ENCODE measurements around the gene GALM.
"Not testable (repeated sequence)": the region's sequence is repeated elsewhere in the genome, so short reads cannot be mapped to it uniquely, and the experiment has no call there.

The GALM gene

DNA sequence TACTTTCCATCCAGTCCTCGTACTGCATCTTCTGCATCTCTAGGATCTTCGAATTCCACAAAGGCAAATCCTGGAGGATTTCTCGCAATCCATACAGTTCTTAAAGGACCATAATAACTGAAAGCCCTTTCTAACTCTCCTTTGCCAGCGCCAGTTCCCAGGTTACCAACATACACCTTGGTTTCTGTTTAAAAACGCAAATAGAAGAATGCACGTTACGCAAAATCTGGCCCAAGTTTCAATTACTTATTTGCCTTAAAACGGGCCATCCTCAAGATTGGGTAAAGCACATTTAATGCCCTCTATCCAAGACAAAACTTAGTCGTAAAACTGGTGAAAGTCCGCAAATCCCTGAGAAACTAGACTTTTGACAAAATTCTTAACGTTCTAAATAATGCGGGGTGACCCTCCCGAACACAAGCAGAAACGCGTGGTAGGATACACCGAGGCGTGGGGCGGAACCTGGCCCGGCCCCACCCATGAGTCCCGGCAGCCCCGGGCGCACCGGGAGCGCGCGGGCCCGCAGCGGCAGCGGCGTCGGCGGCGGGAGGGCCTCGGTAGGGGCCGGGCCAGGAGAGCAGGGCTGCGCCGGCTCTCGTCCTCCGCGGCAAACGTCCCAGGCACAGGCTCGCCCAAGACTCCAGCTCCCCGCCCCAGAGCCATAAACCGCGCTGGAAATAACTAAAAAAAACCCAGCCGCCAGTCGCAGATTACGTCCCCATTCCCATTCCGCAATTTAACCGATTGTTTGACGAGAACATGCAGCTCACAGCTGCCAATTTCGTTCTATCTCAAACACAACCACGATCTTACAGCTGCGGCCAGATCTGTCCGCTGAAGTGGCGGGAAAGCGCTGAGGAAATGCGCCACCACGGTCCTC lies 84.3 kb downstream of the GALM start:
- Mint-ChIP-seq H3K4me3 (peak overlapping the region; percentile 99), H3K36me3 (ENCODE audit: low read depth) (peaks cover 55% of the 10 kb centered on the region), H3K4me1 (ENCODE audit: low read depth) (peaks cover 52% of the 10 kb centered on the region), H3K9me3 (no peaks in the 10 kb centered on the region), H3K27me3 (ENCODE audit: low read depth) (peaks cover 4% of the 10 kb centered on the region), H3K27ac (peak overlapping the region; percentile 100)
- DNase-seq (ENCODE audit: low spot score): peak; percentile 51

DNA sequence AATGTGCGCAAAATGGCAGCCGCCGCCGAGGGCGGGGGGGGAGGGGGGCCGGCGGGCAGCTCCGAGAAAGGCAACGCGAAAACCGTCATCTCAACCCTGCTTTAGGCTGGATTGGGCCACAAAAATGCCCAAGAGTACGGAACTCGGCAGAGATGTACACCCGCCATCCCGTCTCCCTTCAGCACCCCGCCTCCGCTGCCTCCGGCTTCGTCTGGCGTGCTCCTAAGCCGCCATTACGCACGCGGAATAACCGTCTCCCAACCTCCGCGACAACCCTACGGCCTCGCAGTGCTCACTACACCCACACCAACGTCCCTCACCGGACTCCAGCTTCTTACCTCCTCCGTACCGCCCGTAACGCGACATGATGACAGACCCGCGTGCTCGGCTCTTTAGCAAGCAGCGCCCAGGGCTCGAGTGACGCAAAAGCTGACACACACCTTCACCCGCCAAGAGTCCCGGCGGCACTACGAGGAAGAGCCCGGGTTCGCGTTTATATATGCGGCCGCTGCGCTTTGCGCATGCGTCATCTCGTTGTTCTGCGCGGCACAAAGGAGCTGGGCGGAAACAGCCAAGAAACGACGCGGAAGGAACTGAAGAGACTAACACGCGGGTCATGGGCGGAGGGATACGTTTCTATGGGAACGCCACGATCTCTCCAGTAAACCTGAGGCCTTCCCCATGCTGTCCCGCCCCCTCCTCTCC lies 85.1 kb downstream of the GALM start, which contains the start of gene SRSF7:
Gene SRSF7, minus strand, starts transcription at position 471 of the 705 bp plus-strand sequence. Its CDS starts 105 bp downstream, at position 366.
- H3K4me1 Mint-ChIP-seq (ENCODE audit: low read depth): peaks cover 44% of the 10 kb centered on the region
- H3K36me3 Mint-ChIP-seq (ENCODE audit: low read depth): peaks cover 47% of the 10 kb centered on the region
- peaks cover 4% of the 10 kb centered on the region for H3K27me3 Mint-ChIP-seq (ENCODE audit: low read depth)
- H3K4me3 Mint-ChIP-seq: peak within 1 kb of the TSS; percentile 99
- H3K27ac Mint-ChIP-seq: peak within 1 kb of the TSS; percentile 100
- H3K9me3 Mint-ChIP-seq: no peaks in the 10 kb centered on the region
- DNase-seq (ENCODE audit: low spot score): peak; percentile 95

DNA sequence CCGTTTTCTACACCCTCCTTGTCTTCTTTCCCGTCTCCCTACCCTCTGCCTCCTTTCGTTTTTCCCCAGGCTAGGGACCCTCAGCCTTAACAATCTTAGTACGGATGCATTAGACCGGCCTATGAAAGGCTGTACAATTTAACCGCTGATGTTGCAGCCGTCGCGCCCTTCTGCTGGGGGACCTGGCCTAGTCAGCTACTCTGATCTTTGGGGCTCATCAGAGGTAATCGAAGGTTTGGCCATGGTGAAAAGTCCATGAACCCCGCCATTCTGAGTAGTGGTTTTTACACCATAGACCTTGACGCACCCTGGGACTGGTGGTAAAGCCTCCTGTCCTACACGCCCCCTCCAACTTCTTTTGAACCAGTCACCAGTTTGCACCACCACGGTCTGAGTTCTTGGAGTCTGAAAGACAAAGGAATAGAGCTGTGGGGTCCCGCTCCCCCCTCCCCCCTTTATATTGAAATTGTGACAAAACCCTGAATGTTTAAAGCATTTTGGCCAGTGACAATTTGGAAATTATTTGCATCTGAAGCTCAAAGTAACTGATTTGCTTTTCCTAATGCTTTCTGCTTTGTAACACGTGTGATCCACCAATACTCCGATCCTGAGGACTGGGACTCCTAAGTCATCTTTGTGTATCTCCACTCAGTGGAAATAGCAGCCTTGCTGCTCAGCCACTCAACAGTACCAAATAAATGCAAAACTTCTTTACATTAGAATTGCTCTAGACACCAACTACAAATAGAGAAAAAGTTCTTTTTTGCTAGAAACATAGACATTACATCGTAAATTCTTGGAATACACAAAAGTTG lies 85.9 kb downstream of the GALM start:
- Mint-ChIP-seq H3K27me3 (ENCODE audit: low read depth) (peaks cover 4% of the 10 kb centered on the region), H3K36me3 (ENCODE audit: low read depth) (peaks cover 39% of the 10 kb centered on the region), H3K27ac (peak overlapping the region; percentile 100), H3K4me3 (peak overlapping the region; percentile 99), H3K4me1 (ENCODE audit: low read depth) (peaks cover 37% of the 10 kb centered on the region), H3K9me3 (no peaks in the 10 kb centered on the region)
- DNase-seq (ENCODE audit: low spot score): no peak

DNA sequence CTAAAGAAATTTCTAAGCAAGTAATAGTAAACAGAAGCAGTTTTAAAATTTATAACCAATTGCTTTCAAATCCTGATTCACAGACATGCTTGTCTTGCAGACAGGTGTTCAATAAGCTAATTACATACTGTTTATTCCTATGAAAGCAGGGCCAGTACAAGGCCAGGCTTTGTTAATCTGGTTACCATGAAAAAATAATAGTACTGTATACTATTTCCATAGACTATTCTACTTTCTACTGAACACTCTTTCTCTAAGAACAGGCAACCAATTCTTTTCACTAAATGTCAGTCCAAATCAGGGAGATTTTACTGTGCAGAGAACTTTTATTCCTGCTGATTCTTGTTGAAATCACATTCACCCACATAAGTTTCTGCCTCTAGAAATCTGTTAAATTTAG lies 88.1 kb downstream of the GALM start:
- Mint-ChIP-seq H3K36me3 (ENCODE audit: low read depth) (peaks cover 18% of the 10 kb centered on the region), H3K27me3 (ENCODE audit: low read depth) (peaks cover 4% of the 10 kb centered on the region), H3K27ac (peak overlapping the region; percentile 78)

DNA sequence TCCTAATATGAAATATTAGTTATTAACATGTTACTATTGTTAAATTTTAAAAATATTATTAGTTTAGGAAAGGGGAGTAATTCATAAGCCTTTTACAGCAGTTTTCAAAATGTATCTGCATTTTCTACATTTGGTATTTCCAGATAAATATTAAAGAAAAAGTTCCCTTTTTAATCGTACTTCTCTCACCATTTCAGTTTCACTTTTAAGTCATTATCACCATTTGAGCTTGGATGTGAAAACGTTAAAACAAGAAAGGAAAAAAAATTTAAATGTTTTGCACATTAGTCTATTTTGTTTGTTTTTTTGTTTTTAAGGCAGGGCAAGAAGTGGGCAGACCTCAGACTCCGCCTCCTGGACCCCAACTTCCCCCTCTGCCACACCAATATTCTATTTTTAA lies 88.6 kb downstream of the GALM start:
- Mint-ChIP-seq H3K36me3 (ENCODE audit: low read depth) (peaks cover 14% of the 10 kb centered on the region), H3K4me1 (ENCODE audit: low read depth) (peaks cover 16% of the 10 kb centered on the region), H3K9me3 (no peaks in the 10 kb centered on the region), H3K4me3 (peak overlapping the region; percentile 71), H3K27ac (peak overlapping the region; percentile 60), H3K27me3 (ENCODE audit: low read depth) (peaks cover 4% of the 10 kb centered on the region)
- DNase-seq (ENCODE audit: low spot score): no peak

More for the DNA sequence above, 88.1 kb downstream of the GALM start:
- Mint-ChIP-seq H3K9me3 (no peaks in the 10 kb centered on the region), H3K4me1 (ENCODE audit: low read depth) (peaks cover 19% of the 10 kb centered on the region), H3K4me3 (peak overlapping the region; percentile 73)
- DNase-seq (ENCODE audit: low spot score): no peak

DNA sequence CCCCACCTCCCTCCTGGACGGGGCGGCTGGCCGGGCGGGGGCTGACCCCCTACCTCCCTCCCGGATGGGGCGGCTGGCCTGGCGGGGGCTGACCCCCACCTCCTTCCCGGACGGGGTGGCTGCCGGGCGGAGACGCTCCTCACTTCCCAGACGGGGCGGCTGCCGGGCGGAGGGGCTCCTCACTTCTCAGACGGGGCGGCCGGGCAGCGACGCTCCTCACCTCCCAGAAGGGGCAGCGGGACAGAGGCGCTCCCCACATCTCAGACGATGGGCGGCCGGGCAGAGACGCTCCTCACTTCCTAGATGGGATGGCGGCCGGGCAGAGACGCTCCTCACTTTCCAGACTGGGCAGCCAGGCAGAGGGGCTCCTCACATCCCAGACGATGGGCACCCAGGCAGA lies 90.0 kb downstream of the GALM start:
- not testable (repeated sequence) for H3K27ac Mint-ChIP-seq; H3K9me3 Mint-ChIP-seq; H3K4me3 Mint-ChIP-seq; H3K36me3 Mint-ChIP-seq (ENCODE audit: low read depth); H3K27me3 Mint-ChIP-seq (ENCODE audit: low read depth); DNase-seq (ENCODE audit: low spot score)
- H3K4me1 Mint-ChIP-seq (ENCODE audit: low read depth): peaks cover 13% of the 10 kb centered on the region

DNA sequence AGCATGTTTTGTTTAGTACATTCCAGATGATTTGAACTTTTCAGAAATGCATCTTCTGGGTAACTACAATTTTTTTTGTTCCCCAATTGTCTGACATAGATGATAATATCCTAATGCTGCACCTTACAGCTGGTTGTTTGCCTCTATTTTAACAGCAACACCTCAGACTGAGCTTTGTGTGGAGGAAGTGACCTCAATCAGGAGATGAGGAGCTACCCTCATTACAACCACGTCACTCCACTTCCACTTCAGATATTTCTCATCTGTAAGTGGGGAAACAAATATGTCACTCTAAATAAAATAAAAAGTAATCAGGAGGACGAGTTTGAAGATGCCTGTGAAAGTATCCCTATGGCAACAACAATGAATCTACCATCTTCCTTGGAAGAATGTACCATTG lies 97.3 kb downstream of the GALM start:
- H3K4me3 Mint-ChIP-seq: no peak overlapping the region

DNA sequence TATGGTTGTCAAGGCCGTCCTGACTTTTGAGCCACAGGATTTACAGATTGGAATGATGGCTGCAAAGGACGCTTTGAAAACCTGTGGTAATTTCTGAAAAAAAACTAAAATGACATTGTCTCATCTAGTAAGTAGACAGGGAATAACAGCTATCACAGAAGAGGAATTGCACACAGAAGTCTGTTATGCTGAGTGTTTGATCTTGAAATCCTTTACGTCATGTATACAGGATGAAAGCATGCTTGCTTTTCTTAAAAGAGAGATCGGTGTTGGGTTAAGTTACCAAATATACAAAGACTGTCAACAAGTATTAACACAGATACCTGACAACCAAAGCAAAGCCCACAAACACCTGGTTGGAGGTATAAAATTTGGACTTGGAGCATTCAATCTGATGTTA lies 97.8 kb downstream of the GALM start:
- no peak overlapping the region for H3K27ac Mint-ChIP-seq
- no peaks in the 10 kb centered on the region for H3K36me3 Mint-ChIP-seq (ENCODE audit: low read depth)
- H3K4me3 Mint-ChIP-seq: no peak overlapping the region
- no peak for DNase-seq (ENCODE audit: low spot score)
- no peaks in the 10 kb centered on the region for H3K27me3 Mint-ChIP-seq (ENCODE audit: low read depth)
- H3K9me3 Mint-ChIP-seq: no peaks in the 10 kb centered on the region
- H3K4me1 Mint-ChIP-seq (ENCODE audit: low read depth): peaks cover 3% of the 10 kb centered on the region

More for the DNA sequence above, 97.3 kb downstream of the GALM start:
- Mint-ChIP-seq H3K27me3 (ENCODE audit: low read depth) (no peaks in the 10 kb centered on the region), H3K36me3 (ENCODE audit: low read depth) (no peaks in the 10 kb centered on the region), H3K9me3 (no peaks in the 10 kb centered on the region), H3K4me1 (ENCODE audit: low read depth) (peaks cover 3% of the 10 kb centered on the region), H3K27ac (no peak overlapping the region)
- DNase-seq (ENCODE audit: low spot score): no peak

DNA sequence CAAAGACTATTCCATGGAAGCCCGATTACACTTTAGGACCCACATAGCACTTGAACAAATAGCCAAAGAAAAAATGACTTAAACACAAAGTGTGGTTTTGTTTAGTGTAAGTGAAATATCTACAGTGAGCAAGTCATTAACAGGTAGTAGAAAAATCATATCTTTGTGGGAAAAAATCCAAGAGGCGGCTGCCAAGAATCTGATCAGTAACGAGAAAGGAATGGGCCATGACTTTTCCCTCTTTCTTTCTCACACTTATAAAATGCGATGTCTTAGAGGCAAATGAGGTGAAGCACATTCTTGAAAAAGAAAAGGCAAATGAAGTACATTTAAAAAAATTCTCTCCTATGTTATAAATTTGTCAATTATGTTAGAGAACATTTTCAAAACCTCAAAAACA lies 99.2 kb downstream of the GALM start:
- no peaks in the 10 kb centered on the region for H3K36me3 Mint-ChIP-seq (ENCODE audit: low read depth)
- H3K27ac Mint-ChIP-seq: no peak overlapping the region
- H3K4me3 Mint-ChIP-seq: no peak overlapping the region
- no peaks in the 10 kb centered on the region for H3K9me3 Mint-ChIP-seq
- H3K4me1 Mint-ChIP-seq (ENCODE audit: low read depth): peaks cover 3% of the 10 kb centered on the region
- no peaks in the 10 kb centered on the region for H3K27me3 Mint-ChIP-seq (ENCODE audit: low read depth)
- DNase-seq (ENCODE audit: low spot score): no peak

DNA sequence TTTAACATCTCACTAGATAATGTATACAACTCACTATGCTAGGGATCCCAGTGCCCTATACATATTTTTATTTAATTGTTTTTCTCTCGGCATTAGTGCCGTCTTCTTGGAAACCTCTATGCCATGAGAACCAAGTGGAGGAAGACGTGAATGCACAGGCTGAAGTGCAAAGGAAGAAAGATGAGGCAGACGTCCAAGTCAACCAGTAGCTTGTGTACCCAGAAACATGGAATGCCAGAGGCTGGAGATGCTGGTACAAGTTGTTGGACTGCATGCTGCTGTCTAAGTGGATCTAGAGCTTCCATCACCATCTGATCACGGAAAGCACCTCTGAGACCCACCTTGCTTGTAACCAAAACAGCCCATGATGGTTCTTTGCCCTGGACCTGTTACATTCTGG lies 99.6 kb downstream of the GALM start:
- Mint-ChIP-seq H3K4me3 (no peak overlapping the region), H3K9me3 (no peaks in the 10 kb centered on the region), H3K36me3 (ENCODE audit: low read depth) (no peaks in the 10 kb centered on the region), H3K27ac (no peak overlapping the region), H3K27me3 (ENCODE audit: low read depth) (no peaks in the 10 kb centered on the region), H3K4me1 (ENCODE audit: low read depth) (peaks cover 3% of the 10 kb centered on the region)
- DNase-seq (ENCODE audit: low spot score): no peak

DNA sequence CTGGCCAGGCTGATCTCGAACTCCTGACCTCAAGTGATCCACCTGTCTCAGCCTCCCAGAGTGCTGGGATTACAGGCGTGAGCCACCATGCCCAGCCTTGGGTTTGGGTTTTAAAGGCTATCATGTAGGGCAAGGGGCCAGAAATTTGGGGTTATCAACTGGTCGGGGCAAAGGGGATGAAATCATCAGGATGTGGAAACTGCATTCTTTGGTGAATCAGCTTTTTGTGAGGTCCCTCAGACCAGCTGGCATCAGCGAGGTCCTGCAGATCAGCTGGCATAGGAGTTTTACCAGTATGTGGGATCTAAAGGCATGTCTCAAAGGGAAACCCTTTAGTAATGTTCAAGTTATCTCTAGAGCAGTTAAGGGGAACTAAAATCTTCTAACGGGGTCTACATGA lies 105.7 kb downstream of the GALM start:
- peaks cover 17% of the 10 kb centered on the region for H3K27me3 Mint-ChIP-seq (ENCODE audit: low read depth)
- H3K4me1 Mint-ChIP-seq (ENCODE audit: low read depth): peaks cover 2% of the 10 kb centered on the region
- no peak overlapping the region for H3K27ac Mint-ChIP-seq
- H3K36me3 Mint-ChIP-seq (ENCODE audit: low read depth): no peaks in the 10 kb centered on the region
- no peak overlapping the region for H3K4me3 Mint-ChIP-seq
- no peaks in the 10 kb centered on the region for H3K9me3 Mint-ChIP-seq
- DNase-seq (ENCODE audit: low spot score): no peak

DNA sequence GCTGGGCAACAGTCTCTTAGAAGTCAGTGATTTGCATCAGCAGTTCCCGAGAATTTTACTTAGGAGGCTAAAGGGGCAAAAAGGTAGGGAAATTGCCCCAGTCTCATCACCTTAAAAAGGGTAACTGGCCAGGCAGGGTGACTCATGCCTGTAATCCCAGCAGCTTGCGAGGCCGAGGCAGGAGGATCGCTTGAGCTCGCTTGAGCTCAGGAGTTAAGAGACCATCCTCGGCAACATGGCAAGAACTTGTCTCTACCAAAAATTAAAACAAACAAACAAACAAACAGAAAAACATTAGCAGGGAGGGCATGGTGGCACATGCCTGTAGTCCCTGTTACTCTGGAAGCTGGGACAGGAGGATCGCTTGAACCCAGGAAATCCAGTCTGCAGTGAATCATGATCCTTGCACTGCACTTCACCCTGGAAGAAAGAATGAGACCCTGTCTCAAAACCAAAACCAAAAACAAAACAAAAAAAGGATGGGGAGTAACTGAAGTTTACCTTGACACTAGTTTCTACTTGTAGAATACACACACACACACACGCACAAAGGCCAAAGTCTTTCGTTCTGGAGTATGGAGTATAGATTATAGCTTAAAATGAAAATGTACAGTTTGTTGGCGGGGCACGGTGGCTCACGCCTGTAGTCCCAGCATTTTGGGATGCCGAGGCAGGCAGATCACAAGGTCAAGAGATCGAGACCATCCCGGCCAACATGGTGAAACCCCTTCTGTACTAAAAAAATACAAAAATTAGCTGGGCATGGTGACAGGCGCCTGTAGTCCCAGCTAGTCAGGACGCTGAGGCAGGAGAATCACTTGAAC lies 109.4 kb downstream of the GALM start:
- Mint-ChIP-seq H3K27ac (no peak overlapping the region), H3K36me3 (ENCODE audit: low read depth) (peaks cover 4% of the 10 kb centered on the region), H3K9me3 (no peaks in the 10 kb centered on the region), H3K27me3 (ENCODE audit: low read depth) (peaks cover 17% of the 10 kb centered on the region), H3K4me3 (no peak overlapping the region), H3K4me1 (ENCODE audit: low read depth) (peaks cover 14% of the 10 kb centered on the region)
- no peak for DNase-seq (ENCODE audit: low spot score)

DNA sequence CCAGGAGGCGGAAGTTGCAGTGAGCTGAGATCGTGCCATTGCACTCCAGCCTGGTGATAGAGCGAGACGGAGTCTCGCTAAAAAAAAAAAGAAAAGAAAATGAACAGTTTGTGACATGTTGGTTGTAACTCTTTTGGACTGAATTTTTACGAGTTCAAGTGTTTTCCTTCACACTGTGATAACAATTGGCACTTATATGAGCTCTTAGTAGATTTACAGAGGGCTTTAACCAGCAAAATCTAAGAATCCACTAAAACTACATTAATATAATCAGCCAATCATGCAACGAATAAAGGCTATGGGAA lies 110.0 kb downstream of the GALM start:
- peak overlapping the region; percentile 22 for H3K4me3 Mint-ChIP-seq

More for the DNA sequence above, 110.0 kb downstream of the GALM start:
- H3K27me3 Mint-ChIP-seq (ENCODE audit: low read depth): peaks cover 15% of the 10 kb centered on the region
- no peaks in the 10 kb centered on the region for H3K9me3 Mint-ChIP-seq
- peaks cover 14% of the 10 kb centered on the region for H3K4me1 Mint-ChIP-seq (ENCODE audit: low read depth)
- H3K36me3 Mint-ChIP-seq (ENCODE audit: low read depth): peaks cover 4% of the 10 kb centered on the region
- no peak overlapping the region for H3K27ac Mint-ChIP-seq
- DNase-seq (ENCODE audit: low spot score): no peak
